ENCODE results near the gene NKX6-2.

GRCh38 chr10:132820056-132820455, 34.1 kb upstream of the NKX6-2 start:
- TF ChIP-seq CTCF (IDR thresholded peaks at IDR 0.05) (no peak), POLR2A (IDR thresholded peaks at IDR 0.05; ENCODE audit: low read depth) (no peak), POLR2AphosphoS5 (IDR thresholded peaks at IDR 0.05) (no peak)
